ENCODE measurements around the gene DARS1.

The DARS1 gene

GRCh38 chr2:136032192-136032591 lies 46.8 kb upstream of the DARS1 start:
- no peak for TF ChIP-seq EZH2phosphoT487 (IDR thresholded peaks at IDR 0.05; ENCODE audit: borderline replicate concordance, low read length)
- TF ChIP-seq, protein P1, sequence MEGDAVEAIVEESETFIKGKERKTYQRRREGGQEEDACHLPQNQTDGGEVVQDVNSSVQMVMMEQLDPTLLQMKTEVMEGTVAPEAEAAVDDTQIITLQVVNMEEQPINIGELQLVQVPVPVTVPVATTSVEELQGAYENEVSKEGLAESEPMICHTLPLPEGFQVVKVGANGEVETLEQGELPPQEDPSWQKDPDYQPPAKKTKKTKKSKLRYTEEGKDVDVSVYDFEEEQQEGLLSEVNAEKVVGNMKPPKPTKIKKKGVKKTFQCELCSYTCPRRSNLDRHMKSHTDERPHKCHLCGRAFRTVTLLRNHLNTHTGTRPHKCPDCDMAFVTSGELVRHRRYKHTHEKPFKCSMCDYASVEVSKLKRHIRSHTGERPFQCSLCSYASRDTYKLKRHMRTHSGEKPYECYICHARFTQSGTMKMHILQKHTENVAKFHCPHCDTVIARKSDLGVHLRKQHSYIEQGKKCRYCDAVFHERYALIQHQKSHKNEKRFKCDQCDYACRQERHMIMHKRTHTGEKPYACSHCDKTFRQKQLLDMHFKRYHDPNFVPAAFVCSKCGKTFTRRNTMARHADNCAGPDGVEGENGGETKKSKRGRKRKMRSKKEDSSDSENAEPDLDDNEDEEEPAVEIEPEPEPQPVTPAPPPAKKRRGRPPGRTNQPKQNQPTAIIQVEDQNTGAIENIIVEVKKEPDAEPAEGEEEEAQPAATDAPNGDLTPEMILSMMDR (IDR thresholded peaks at IDR 0.05; ENCODE audit: low read depth, low read length, poor library complexity, severe bottlenecking): no peak
- Histone ChIP-seq H3K4me2 (ENCODE audit: low read length) (no peak overlapping the region), H3K9me3 (ENCODE audit: control insufficient read depth, insufficient read depth, low read length) (no peaks in the 10 kb centered on the region), H3K27me3 (ENCODE audit: control insufficient read depth, low read length) (no peaks in the 10 kb centered on the region), H3K4me1 (ENCODE audit: control insufficient read depth, low read length) (no peaks in the 10 kb centered on the region), H3F3A (ENCODE audit: control insufficient read depth, insufficient read depth) (no peaks in the 10 kb centered on the region), H3K27ac (ENCODE audit: low read depth, low read length) (no peak overlapping the region), H3K36me3 (ENCODE audit: control insufficient read depth, low read length) (no peaks in the 10 kb centered on the region), H3K4me3 (ENCODE audit: low read length) (no peak overlapping the region), H4K20me1 (ENCODE audit: control insufficient read depth, insufficient read depth, low read depth, low read length) (no peaks in the 10 kb centered on the region), H3K9me2 (replicated peaks; ENCODE audit: control insufficient read depth, low read length) (no peaks in the 10 kb centered on the region), H3K79me2 (ENCODE audit: control insufficient read depth, low read length) (no peaks in the 10 kb centered on the region)

DNA sequence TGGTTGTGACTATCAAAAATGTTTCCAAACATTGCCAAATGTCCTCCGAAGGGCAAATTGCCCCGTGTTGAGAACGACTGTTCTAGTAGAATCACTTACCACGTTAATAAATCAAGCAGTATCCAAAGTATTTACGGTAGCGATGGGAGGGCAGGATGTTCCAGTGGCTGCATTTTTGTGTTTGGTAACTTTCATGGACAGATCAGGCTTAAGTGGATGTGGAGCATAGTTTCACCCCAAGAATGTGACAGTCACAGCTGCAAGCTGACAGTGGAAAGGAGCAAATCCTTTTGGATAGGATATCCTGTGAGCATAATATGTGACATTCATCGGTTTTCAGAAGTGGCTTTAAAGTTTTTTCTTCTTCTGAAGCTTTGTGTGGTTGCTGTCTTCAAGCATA lies 46.3 kb upstream of the DARS1 start:
- Histone ChIP-seq H4K20me1 (ENCODE audit: control insufficient read depth, insufficient read depth, low read depth, low read length) (no peaks in the 10 kb centered on the region), H3F3A (ENCODE audit: control insufficient read depth, insufficient read depth) (no peaks in the 10 kb centered on the region), H3K27me3 (ENCODE audit: control insufficient read depth, low read length) (no peaks in the 10 kb centered on the region), H3K36me3 (ENCODE audit: control insufficient read depth, low read length) (no peaks in the 10 kb centered on the region), H3K79me2 (ENCODE audit: control insufficient read depth, low read length) (no peaks in the 10 kb centered on the region), H3K4me1 (ENCODE audit: control insufficient read depth, low read length) (no peaks in the 10 kb centered on the region), H3K9me3 (ENCODE audit: control insufficient read depth, insufficient read depth, low read length) (no peaks in the 10 kb centered on the region), H3K4me3 (ENCODE audit: low read length) (no peak overlapping the region), H3K9me2 (replicated peaks; ENCODE audit: control insufficient read depth, low read length) (no peaks in the 10 kb centered on the region), H3K27ac (ENCODE audit: low read depth, low read length) (no peak overlapping the region), H3K4me2 (ENCODE audit: low read length) (no peak overlapping the region)
- TF ChIP-seq EZH2phosphoT487 (IDR thresholded peaks at IDR 0.05; ENCODE audit: borderline replicate concordance, low read length): no peak
- TF ChIP-seq, protein P1 (IDR thresholded peaks at IDR 0.05; ENCODE audit: low read depth, low read length, poor library complexity, severe bottlenecking): no peak

DNA sequence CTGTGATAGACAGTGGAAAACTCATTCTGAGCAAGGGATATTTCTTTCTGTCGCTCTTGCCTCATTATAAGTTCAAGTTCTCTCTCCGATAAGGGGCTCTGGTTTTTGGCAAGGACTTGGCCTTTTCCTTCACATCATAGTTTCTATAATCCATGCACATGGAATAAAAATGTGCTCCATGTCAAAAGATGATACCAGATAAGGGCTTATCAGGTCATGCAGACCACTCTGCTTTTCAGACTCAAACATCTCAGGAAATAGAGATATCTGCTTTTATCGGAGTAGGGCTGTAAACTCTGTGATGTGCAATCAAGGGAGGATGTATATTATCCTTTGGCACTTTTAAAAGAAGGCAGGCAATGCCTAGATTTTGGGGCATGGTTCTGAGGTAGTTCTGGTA lies 45.0 kb upstream of the DARS1 start:
- peaks cover 7% of the 10 kb centered on the region for H3K4me1 ChIP-seq (ENCODE audit: control insufficient read depth, low read length)
- H3K9me3 ChIP-seq (ENCODE audit: control insufficient read depth, insufficient read depth, low read length): no peaks in the 10 kb centered on the region
- no peak overlapping the region for H3K4me2 ChIP-seq (ENCODE audit: low read length)
- no peak overlapping the region for H3K27ac ChIP-seq (ENCODE audit: low read depth, low read length)
- no peaks in the 10 kb centered on the region for H3F3A ChIP-seq (ENCODE audit: control insufficient read depth, insufficient read depth)
- no peak overlapping the region for H3K4me3 ChIP-seq (ENCODE audit: low read length)
- TF ChIP-seq, protein P1 (IDR thresholded peaks at IDR 0.05; ENCODE audit: low read depth, low read length, poor library complexity, severe bottlenecking): no peak
- no peak for TF ChIP-seq EZH2phosphoT487 (IDR thresholded peaks at IDR 0.05; ENCODE audit: borderline replicate concordance, low read length)
- no peaks in the 10 kb centered on the region for H3K36me3 ChIP-seq (ENCODE audit: control insufficient read depth, low read length)
- H3K79me2 ChIP-seq (ENCODE audit: control insufficient read depth, low read length): no peaks in the 10 kb centered on the region
- no peaks in the 10 kb centered on the region for H4K20me1 ChIP-seq (ENCODE audit: control insufficient read depth, insufficient read depth, low read depth, low read length)
- no peaks in the 10 kb centered on the region for H3K9me2 ChIP-seq (replicated peaks; ENCODE audit: control insufficient read depth, low read length)
- H3K27me3 ChIP-seq (ENCODE audit: control insufficient read depth, low read length): 0 out of 2 replicates have a peak, but pooled peaks cover 3% of the 10 kb centered on the region

Measured in DOHH2 (cell line).